ENCODE measurements around the gene GPR42. TPM values are rescaled to one million over a fixed set of nuclear protein-coding genes. Genes with fewer than 3 reads are reported as not detected.

Gene GPR42
- total RNA-seq, 1 experiment from 2014 or later: not detected

DNA sequence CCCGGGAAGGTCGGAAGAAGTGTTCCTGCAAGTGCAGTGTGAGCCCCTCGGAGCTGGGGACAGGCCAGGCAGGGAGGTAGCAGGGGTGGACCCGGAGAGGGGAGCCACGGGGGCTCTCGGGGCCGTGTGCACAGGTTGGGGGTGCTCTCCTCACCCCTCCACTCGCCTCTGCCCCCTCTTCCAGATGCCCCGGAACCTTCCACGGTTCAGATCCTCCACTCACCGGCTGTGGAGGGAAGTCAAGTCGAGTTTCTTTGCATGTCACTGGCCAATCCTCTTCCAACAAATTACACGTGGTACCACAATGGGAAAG, 32.9 kb upstream of the GPR42 start:
- Histone ChIP-seq H3K9me3 (ENCODE audit: low read depth, low read length, poor library complexity, severe bottlenecking) (no peaks in the 10 kb centered on the region), H3K27me3 (replicated peaks; ENCODE audit: insufficient read depth, low read depth, low read length, poor library complexity) (no peaks in the 10 kb centered on the region)
- no peak for DNase-seq (ENCODE audit: low spot score)

DNA sequence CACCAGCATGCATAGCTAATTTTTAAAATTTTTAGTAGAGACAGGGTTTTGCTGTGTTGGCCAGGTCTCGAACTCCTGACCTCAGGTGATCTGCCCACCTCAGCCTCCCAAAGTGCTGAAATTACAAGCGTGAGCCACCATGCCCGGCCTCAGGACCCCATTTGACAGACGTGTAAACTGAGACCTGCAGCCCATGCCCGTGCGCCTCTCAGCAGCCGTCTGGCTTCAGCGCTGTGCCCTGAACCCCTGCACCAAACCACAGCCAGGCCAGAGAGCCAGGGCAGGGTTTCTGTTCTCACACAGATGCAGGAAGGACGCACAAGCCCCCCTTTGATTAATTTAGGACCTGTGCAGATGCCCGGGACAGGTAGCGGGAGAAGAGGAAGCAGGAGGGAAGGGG, 30.4 kb upstream of the GPR42 start:
- Histone ChIP-seq H3K27me3 (replicated peaks; ENCODE audit: insufficient read depth, low read depth, low read length, poor library complexity) (no peaks in the 10 kb centered on the region), H3K36me3 (ENCODE audit: insufficient read depth, low read length, poor library complexity, severe bottlenecking) (no peaks in the 10 kb centered on the region), H3K27ac (ENCODE audit: low read depth, low read length, poor library complexity, severe bottlenecking) (no peak overlapping the region), H3K4me1 (ENCODE audit: insufficient read depth, low read length, poor library complexity, severe bottlenecking) (no peaks in the 10 kb centered on the region), H3K9me3 (ENCODE audit: low read depth, low read length, poor library complexity, severe bottlenecking) (no peaks in the 10 kb centered on the region), H3K4me3 (ENCODE audit: low read depth, low read length, poor library complexity, severe bottlenecking) (no peak overlapping the region)
- intact Hi-C loops (cut with micrococcal nuclease; ENCODE audit: unreplicated experiment): no loop called here
- no TSS peak for BruUV-seq (replicated peaks)
- CTCF ChIA-PET: no interaction called here
- POLR2A ChIA-PET (ENCODE audit: low non-redundant PET): no interaction called here
- TF ChIP-seq EZH2 (IDR thresholded peaks at IDR 0.05; ENCODE audit: borderline replicate concordance, low read depth, low read length, poor library complexity, severe bottlenecking): no peak
- TF ChIP-seq, protein P1, sequence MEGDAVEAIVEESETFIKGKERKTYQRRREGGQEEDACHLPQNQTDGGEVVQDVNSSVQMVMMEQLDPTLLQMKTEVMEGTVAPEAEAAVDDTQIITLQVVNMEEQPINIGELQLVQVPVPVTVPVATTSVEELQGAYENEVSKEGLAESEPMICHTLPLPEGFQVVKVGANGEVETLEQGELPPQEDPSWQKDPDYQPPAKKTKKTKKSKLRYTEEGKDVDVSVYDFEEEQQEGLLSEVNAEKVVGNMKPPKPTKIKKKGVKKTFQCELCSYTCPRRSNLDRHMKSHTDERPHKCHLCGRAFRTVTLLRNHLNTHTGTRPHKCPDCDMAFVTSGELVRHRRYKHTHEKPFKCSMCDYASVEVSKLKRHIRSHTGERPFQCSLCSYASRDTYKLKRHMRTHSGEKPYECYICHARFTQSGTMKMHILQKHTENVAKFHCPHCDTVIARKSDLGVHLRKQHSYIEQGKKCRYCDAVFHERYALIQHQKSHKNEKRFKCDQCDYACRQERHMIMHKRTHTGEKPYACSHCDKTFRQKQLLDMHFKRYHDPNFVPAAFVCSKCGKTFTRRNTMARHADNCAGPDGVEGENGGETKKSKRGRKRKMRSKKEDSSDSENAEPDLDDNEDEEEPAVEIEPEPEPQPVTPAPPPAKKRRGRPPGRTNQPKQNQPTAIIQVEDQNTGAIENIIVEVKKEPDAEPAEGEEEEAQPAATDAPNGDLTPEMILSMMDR (conservative IDR thresholded peaks at IDR 0.05; ENCODE audit: low read depth, low read length): no peak
- no peak for DNase-seq (ENCODE audit: low spot score)

More for the DNA sequence above, 32.9 kb upstream of the GPR42 start:
- Histone ChIP-seq H3K4me1 (ENCODE audit: insufficient read depth, low read length, poor library complexity, severe bottlenecking) (no peaks in the 10 kb centered on the region), H3K4me3 (ENCODE audit: low read depth, low read length, poor library complexity, severe bottlenecking) (no peak overlapping the region), H3K36me3 (ENCODE audit: insufficient read depth, low read length, poor library complexity, severe bottlenecking) (no peaks in the 10 kb centered on the region), H3K27ac (ENCODE audit: low read depth, low read length, poor library complexity, severe bottlenecking) (no peak overlapping the region)
- POLR2A ChIA-PET (ENCODE audit: low non-redundant PET): no interaction called here
- CTCF ChIA-PET: no interaction called here
- intact Hi-C loops (cut with micrococcal nuclease; ENCODE audit: unreplicated experiment): no loop called here
- TF ChIP-seq, protein P1 (conservative IDR thresholded peaks at IDR 0.05; ENCODE audit: low read depth, low read length): no peak
- no peak for TF ChIP-seq EZH2 (IDR thresholded peaks at IDR 0.05; ENCODE audit: borderline replicate concordance, low read depth, low read length, poor library complexity, severe bottlenecking)
- no TSS peak for BruUV-seq (replicated peaks)

GRCh38 chr19:35341006-35341405, 29.9 kb upstream of the GPR42 start:
- POLR2A ChIA-PET (ENCODE audit: low non-redundant PET): no interaction called here
- Histone ChIP-seq H3K36me3 (ENCODE audit: insufficient read depth, low read length, poor library complexity, severe bottlenecking) (no peaks in the 10 kb centered on the region), H3K27ac (ENCODE audit: low read depth, low read length, poor library complexity, severe bottlenecking) (no peak overlapping the region), H3K27me3 (replicated peaks; ENCODE audit: insufficient read depth, low read depth, low read length, poor library complexity) (peaks cover under 1% of the 10 kb centered on the region), H3K4me1 (ENCODE audit: insufficient read depth, low read length, poor library complexity, severe bottlenecking) (no peaks in the 10 kb centered on the region), H3K9me3 (ENCODE audit: low read depth, low read length, poor library complexity, severe bottlenecking) (no peaks in the 10 kb centered on the region), H3K4me3 (ENCODE audit: low read depth, low read length, poor library complexity, severe bottlenecking) (no peak overlapping the region)
- BruUV-seq (replicated peaks): no TSS peak
- CTCF ChIA-PET: no interaction called here
- no peak for DNase-seq (ENCODE audit: low spot score)
- intact Hi-C loops (cut with micrococcal nuclease; ENCODE audit: unreplicated experiment): no loop called here
- TF ChIP-seq, protein P1 (conservative IDR thresholded peaks at IDR 0.05; ENCODE audit: low read depth, low read length): no peak
- no peak for TF ChIP-seq EZH2 (IDR thresholded peaks at IDR 0.05; ENCODE audit: borderline replicate concordance, low read depth, low read length, poor library complexity, severe bottlenecking)
